Activated CD8-positive, alpha-beta memory T cell treated with anti-CD3 and anti-CD28 coated beads, Interleukin-2, amount 50 U/mL, for 1 hour (primary cell): ENCODE data around the gene FGD3.

Experiments used
- DNase-seq: peaks from one replicate; pipeline ENCODE4 v3.0.0-alpha.2; 2020; ENCODE audit errors: extremely low read depth

Gene FGD3

DNA sequence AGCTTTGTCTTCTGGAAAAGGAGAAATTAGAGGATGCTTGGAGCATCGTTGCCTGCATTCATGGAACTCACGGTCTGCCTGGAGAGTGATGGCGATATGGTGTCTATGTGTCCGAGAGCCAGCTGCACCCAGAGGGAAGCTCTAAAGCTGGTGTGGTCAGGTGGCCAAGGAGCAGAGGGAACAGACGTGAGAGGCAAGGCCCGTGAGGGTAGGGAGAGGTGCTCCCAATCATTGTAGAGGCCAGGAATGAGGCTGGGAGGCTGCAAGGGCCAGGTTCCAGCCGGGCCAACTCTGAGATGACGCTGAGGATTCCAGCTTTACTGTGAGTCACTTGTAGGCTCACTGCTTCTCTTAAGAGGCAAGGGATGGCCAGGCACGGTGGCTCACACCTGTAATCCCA, 7.6 kb downstream of the FGD3 start:
- no peak for DNase-seq

DNA sequence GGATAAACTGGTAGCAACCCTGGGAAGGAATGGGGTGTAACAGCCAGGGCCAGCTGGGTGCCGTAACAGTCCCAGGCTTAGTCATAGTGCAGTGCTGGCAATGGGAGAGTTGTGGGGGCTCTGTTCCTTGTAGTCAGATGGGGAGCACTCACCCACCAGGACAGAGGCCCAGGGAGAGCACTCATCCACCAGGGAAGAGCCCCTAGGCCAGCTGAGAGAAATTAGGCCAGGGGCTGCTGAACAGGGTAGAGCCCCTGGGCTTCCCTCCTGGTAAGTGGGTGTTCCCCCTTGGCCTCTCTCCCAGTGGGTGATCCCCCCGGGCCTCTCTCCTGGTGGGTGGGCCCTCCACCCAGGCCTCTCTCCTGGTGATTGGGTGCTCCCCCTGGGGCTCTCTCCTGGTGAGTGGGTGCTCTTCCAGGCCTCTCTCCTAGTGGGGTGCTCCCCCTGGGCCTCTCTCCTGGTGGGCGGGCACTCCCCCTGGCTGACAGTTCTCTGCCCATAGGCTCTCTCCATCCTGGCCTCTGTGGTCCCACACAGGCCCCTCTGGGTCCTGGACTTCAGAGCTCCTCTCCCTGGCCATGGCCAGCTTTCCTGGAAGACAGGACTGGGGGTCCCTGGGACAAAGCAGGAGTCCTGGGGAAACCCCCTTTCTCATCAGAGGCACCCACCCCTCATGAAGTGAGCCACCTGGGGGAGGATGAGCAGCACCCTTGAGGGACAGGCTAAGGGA, 13.4 kb downstream of the FGD3 start:
- no peak for DNase-seq

DNA sequence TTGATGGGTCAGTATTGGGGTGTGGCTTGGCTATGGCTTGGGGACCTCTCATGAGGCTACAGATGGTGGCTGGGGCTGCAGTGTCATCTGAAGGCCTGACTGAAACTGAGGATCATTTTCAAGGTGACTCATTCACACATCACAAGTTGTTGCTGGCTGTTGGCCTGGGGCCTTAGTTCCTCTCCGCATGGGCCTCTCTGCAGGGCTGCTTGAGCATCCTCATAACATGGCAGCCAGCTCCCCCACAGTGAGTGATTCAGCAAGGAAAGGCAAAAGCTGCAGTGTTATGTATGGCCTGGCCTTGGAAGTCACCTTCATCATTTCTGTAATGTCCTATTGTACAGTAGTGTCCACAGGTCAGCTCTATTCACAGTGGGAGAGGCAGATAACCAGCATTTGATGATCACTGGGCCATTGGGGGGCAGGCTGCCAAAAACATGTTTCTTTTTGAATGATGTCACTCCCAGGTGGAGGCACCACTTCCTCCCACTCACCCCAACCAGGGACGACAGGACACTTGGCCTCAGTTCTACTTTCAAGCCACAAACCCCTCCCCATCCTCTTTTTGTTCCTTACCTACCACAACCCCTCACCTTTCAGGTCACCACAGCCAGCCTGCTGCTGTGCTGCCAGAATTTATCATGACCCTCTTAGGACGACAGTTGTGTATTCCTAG, 14.4 kb downstream of the FGD3 start:
- DNase-seq: no peak

DNA sequence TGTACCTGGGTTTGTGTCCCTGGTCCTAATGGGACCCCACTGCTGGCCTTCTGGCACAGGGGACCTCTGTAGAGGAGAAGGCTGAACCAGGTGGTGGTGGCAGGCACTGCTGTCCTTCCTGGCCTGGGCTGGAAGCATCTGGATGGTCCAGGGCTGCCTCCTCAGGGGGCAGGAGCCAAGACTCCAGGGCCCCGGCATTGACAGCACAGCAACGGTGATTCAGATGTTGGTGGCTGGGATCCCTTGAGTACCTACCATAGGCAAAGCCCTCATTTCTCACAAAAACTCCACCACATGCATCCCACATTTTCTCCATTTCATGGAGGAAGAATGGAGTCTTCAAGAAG, 15.0 kb downstream of the FGD3 start:
- DNase-seq: no peak

DNA sequence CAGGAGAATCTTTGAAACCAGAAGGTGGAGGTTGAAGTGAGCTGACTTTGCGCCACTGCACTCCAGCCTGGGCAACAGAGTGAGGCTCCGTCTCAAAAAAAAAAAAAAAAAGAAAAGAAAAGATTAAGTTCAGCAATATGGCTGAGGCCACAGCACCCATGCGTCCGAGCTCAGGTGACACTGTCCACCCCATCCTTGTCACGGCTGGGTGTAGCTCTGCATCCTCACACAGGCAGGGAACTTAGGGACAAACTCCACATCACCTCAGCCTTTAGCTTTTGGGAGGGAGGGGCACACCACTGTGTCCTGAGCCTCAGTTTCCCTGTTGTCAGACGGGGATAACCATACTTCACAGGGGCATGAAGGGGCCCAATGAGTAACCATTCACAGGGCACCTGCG, 15.5 kb downstream of the FGD3 start:
- no peak for DNase-seq

DNA sequence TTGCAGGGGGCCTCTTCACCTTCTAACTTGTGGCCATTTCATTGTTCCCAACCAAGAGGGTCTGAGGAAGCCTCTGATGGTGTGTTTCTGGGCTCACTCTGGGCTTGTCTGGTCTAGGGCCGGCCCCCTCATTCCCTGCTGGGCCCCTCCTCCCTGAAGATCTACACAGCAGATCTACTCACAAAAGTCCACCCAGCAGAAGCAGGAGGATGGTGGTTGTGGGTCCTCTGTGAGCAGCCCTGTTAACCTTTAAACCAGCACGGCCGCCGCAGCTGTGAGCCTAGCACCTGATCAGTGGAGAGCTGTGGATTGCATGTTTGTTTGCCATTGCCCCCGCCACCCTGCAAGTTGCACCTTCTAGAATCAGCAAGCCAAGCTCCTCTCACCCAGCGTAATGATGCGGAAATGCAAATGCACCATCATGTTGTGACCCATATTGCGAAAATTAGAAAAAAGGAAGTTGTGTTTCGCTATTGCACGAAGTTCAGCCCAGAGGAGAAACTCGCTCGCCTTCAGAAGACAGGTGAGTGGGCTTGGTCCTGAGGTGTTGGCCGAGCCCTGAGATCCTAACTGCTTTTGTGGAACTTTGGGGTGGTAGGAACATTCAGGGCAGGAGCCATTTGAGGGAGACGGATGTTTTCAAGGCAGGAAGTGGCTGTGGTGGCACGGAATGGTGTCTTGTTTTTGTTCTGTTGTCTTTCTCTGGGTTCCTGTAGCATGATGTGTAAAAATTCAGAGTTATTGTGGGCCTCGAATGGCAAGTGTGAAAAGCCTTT, 16.7 kb downstream of the FGD3 start:
- DNase-seq: peak; percentile 57

DNA sequence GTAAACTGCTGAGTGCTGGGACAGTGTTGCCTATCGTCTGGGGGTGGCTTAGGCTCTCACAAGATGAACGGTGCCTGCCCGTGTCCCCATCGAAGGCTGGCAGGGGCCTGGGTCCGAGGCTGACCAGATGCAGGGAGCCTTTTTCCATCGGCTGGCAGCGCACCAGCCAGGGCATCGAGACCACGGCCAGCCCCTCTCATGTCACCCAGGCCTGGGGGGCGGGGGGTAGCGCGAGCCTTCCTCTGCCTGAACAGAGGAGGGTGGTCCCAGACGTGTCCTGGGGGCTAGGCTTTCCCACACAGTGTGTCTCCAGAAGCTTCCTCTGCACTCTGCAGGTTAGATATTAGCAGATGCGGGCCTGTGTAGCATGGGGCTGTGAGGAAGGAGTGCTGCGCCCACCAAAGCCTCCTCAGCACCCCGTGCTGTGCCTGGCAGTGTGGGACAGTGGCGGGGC, 17.3 kb downstream of the FGD3 start:
- no peak for DNase-seq

DNA sequence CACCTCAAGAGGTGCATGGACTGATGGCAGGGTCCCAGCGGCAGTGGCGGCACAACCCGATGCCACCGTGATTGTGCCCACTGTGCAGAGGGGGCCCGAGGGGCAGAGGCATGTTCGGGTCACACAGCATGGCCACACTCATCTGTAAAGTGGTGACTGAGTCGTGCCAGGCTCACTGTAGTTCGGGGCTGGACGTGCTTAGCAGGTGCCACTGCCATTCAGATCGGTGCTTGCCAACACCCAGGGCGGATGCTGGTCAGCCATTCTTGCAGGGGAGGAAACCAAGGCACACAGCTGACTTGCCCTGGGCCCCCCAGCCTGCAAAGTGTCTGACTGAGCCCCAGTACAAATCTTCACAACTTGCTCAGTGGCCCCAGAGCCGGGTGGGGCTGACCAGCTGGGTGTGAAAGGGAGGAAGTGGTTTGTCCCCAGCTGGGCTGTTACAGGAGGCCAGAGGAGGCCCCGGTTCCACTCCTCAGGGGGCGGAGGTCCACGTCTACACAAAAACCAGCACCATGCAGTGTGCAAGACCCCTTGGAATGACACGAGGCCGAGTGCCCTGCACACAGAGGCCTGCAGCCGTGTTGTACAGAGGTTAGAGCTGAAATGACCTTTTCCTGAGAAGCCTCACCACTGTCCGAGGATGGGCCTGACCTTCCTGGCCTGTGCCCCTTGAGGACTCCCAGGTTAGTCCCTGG, 17.9 kb downstream of the FGD3 start:
- no peak for DNase-seq

DNA sequence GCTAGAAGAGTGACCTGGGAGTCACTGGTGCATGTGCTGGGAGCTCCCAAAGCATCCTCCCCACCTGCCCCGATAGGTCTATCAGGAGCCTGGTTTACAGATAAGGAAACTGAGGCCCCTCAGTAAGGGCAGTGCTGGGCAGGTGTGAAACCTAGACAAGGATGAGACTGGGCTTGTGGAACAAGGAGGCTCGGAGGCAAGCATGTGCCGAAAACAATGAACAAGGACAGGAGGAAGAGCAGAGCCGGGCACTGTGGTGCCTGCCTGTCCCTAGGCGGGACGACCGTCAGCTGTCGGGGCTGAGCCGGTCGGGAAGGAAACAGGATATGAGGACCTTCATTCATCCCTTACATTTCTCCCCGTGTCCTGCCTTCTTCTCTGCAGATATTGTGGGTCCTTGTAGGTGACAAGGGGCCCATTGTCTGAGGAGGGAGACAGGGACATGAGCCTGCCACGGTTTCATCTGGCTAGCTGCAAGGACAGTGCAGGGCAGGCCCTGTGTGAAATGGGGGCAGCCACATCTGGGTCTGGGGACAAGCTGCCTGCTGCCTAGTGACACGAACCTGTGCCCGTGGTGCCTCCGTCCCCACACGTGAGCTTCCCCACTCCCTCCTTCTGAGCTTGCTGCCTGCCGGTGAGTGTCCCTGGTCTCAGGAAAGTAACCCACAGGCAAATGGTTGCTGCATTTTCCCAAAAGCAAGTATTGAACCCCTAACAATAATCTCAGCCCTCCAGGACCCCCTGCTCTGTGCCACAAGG, 18.6 kb downstream of the FGD3 start:
- no peak for DNase-seq

DNA sequence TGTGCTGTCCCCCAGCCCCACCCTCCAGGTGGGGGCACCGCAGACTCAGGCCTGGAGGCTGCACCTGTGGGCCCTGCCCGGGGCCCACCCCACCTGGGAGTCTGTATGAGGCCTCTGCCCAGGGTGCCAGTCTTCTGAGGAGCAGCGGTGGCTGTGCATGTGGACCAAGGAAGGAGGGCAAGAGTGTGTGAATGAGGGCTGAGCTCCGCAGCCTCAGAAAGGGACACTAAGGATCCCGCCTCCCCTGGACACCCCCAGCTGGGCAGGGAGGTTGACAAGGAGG, 19.1 kb downstream of the FGD3 start:
- DNase-seq: no peak

DNA sequence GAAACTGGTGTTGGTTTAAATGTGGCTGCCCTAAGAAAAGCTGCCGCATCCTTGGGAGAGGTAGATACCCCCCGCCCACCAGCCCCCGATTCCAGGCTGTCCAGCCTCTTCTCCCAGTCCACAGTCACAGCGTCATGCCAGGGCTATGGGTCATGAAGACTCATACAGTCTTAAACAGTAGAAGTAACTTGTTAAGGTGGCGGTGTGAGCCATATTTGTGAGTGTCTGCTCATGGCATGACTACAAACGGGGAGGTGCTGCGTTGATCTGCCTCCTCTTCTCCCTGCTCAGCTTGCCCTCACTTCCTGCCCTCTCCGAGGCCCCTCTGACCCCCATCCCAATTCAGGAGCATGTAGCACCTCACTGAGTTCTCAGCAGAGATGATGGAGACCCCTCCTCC, 20.8 kb downstream of the FGD3 start:
- DNase-seq: no peak

DNA sequence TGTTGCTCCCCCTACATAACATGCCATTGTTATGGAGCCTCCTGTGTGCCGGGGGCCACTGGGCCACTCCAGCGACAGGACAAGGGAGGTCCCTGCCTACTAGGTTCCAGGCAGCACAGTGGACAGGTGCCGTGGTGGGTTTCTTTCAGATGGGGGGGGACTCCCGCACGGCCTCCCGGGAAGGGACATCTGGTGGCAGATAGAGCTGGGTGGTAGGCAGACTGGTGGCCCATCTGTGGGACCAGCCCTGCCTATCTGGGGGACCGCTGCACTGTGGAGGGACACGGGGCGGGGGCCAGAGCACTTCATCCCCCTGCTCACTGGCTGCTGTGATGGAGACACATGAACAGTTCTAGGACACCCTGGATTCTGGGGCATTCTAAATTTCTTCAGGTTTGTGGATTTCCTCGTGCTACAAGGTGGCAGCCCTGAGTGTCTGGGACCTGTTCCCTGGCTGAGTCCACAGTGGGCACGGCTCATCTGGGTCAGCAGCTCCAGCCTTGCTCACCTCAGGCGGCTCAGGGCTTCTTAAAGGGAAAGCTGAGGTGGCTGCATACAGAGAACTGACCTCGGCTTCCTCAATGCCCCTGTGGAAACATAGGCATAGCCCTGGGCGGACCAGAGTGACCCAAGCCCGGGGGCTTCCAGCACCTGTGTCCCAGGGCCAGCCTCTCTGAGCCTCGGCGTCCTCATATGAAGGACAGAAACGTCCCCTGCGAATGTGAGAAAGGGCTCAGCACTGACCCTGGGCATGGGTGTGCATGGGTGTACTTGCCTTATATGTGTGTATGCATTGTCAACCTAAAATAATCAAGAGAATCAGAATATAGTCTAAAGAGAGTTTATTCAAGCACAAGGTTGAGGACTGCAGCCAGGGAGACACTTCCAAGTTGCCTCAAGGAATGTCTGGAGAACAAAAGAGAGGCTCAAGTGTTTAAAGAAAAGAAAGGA, 22.5 kb downstream of the FGD3 start:
- no peak for DNase-seq

DNA sequence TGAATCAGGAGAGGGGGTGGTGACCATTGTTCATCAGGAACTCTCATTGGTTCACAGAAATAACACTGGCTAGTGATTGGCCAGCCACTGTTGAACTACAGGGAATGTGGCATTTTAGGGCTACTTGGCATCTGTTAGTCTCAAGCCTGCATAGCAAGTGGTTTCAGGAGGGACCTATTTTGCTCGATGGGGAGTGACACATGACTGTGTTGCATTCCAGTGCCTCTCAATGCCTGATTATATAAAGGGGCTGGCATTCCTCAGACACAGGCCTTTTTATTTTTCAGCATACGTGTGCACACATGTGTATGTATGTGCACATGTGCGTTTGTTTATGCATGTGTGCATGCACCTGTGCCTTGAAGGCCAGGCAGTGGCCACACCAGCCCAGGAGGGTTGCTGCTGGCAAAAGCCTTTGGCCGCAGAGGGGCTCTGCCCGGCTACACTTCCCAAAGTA, 23.2 kb downstream of the FGD3 start:
- DNase-seq: no peak

DNA sequence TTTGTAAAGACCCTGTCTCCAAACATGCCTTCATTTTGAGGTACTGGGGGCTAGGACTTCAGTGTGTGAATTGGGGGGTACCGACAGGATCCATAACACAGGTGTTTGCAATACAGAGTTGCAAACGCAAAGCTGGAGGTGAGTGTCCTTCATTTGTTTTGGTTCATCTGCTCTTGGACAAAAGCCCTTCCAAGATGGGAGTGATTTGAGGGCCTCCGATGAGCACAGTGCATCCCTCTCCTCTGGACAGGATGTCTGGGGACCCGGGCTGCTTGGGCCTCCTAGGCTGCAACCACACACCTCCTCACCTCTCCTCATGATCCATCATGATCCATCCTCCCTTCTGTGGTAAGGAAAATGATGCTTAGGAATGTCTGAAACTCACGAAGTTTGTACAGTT, 23.8 kb downstream of the FGD3 start:
- no peak for DNase-seq

DNA sequence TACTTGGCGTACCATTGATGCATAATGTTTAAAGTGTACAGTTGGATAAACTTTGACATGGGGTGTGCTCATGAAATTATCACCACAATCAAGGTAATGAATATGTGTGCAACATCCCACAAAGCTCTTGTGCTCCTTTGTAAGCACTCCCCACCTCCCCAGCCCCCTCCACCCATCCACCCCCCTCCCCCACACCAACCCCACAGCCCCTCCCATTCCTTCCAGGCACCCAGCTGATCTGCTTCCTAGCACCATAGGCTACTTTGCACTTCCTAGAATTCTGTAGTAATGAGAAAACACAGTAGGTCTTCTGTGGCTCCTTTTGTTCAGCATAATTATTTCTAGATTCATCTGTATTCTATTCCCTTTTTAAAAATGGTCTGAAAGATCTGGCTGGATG, 24.5 kb downstream of the FGD3 start:
- DNase-seq: no peak

DNA sequence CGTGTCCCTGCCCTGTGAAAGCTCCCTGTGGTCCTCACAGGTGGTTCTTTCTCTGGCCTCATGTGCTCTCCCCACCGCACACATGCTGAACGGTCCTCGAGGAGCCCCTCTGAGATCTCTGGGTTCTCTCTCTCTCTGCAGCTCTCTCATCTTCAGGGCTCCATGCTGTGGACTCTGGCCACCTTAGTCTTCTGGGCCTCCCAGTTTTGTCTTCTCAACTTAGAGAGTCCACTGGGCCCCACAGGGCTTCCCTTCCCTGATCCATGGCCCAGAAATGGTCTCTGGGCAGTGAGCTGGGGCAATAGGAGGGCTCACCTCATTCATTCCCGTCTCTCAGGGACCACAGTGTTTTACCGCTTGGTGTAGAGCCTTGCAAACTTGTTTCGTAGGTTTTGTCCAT, 26.4 kb downstream of the FGD3 start:
- DNase-seq: no peak

DNA sequence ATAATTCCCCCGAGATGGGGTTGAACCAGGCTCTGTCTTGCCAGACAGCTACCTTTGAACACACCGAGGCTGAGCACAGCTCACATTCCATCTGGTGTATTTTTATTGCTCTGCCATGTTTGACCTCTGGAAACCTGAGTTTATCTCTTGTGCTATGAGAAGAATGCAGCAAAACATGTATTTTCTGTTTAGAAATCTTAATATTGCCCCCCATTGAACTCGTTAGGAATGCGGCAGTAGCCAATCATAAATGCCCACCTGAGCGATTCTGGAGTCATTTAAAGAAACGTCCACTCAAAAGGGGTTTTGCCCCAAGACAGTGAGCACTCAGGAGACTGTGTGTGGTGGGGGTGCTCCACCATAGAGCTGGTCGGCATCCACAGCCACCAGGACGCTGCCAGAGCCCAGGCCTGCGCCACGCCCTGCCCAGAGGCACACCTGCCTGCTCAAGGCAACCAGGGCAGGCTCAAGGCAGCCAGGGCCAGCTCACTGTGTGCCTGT, 26.9 kb downstream of the FGD3 start:
- no peak for DNase-seq

DNA sequence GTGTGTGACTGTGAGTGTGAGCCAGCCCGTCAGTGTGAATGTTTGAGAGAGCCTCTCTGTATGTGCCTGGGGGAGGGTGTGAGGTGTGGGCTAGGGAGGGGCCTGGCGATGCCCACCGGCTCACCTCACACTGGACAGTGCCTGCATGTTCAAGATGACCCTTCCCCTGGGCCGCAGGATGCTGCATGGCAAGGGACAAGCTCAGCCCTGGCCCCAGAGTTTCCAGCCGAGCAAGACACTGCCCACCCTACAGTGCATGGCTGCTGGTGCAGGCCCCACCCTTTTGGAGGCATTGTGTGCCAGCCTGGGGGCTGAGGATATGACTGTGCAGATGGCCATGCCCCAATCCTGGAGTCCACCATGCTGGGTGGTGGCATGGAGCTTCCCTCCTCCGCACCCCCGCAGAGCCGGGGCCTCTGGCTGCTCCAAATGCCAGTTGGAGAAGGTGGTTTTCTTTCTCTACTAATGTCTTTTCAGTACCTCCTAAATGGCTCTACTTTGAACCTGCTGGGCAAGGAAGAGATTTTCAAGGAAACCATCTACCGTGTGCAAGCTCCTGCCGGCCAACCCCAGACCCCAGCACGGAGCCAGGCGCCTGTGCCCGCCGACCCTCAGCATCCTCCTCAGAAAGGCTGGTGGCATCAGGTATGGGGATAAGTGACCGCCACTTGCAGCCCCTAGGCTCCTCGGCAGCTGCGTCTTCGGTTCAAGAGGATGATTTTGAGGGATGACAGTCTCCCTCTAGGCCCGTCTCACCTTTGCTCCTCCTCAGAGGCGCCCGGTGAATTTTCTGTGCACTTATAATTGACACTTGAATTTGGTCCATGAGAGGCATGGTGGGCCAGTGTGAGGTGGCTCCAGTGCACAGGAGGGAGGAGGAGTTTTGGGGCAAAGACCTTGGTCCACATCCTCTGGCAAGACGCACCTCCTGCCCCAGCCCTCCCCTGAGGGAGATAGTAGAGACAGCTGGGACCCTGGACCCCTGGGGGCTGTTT, 27.7 kb downstream of the FGD3 start:
- no peak for DNase-seq

DNA sequence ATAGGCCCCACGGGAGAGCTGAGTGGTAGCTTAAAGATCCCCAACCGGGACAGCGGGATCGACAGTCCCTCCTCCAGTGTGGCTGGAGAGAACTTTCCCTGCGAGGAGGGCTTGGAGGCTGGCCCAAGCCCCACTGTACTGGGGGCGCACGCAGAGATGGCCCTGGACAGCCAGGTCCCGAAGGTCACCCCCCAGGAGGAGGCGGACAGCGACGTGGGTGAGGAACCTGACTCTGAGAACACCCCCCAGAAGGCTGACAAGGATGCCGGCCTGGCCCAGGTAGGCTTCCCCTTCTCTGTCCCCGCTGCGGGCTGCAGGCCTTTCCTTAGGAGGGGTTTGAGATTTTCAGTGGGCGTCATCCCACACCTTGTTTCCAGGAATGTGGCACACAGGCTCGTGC, 29.1 kb downstream of the FGD3 start:
- DNase-seq: no peak
